Activated CD4-positive, alpha-beta T cell treated with anti-CD3 and anti-CD28 coated beads, Interleukin-2, amount 10 ng/mL, durations not matched to agents 7 days and 5 days (primary cell): Measurements from ENCODE around the gene SUN5. TPM values are rescaled to one million over a fixed set of nuclear protein-coding genes. Genes with fewer than 3 reads are reported as not detected.

Experiments used
- CTCF ChIA-PET: fragments of 350-600 bp; sonication (Branson Sonifier 250); formaldehyde crosslinking; loops from one replicate; lab custom pipeline; 2021; ENCODE audit warnings: antibody characterized with exemption; lab: Charles Lee
- POLR2A ChIA-PET: fragments of 350-600 bp; sonication (Branson Sonifier 250); formaldehyde crosslinking; loops from one replicate; lab custom pipeline; 2021; ENCODE audit warnings: antibody characterized with exemption; lab: Charles Lee
- DNase-seq: peaks from one replicate; pipeline ENCODE4 v3.0.0-alpha.2; 2020
- H3K27ac Mint-ChIP-seq: one replicate; pipeline ENCODE4 v1.8.0; 2021; ENCODE audit warnings: mild to moderate bottlenecking, moderate library complexity, mixed read lengths
- H3K27me3 Mint-ChIP-seq: one replicate; pipeline ENCODE4 v1.8.0; 2021; ENCODE audit warnings: mixed read lengths
- H3K36me3 Mint-ChIP-seq: one replicate; pipeline ENCODE4 v1.8.0; 2021; ENCODE audit warnings: low read depth, mixed read lengths
- H3K4me1 Mint-ChIP-seq: one replicate; pipeline ENCODE4 v1.8.0; 2021; ENCODE audit warnings: mixed read lengths
- H3K4me3 Mint-ChIP-seq: one replicate; pipeline ENCODE4 v1.8.0; 2021; ENCODE audit warnings: mild to moderate bottlenecking, moderate library complexity, mixed read lengths
- H3K9me3 Mint-ChIP-seq: one replicate; pipeline ENCODE4 v1.8.0; 2021; ENCODE audit warnings: mixed read lengths
- total RNA-seq, 2 experiments: library from RNA; stranded (reverse); gene quantifications; one replicate each; pipeline ENCODE4 v1.2.3, GENCODE V29; 2021

SUN5 gene
- total RNA-seq, 2 experiments from 2014 or later: not detected

DNA sequence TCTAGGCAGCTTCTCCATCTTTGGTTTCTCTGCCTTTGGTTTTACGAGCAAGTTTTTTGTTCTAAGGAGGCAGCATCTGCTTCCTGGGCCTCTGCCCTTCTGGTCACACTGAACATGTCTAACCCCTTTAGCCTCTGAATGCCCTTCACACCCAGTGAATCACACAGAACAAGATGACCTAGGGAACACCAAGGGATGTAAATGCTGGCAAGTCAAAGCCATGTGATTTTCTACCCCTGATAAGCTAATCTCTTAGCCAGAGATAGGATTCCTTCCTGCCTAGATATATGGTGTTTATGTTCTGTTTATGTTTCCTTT is 20.0 kb upstream of the SUN5 start:
- Mint-ChIP-seq H3K9me3 (no peaks in the 10 kb centered on the region), H3K4me3 (no peak overlapping the region), H3K36me3 (no peaks in the 10 kb centered on the region), H3K27ac (no peak overlapping the region), H3K4me1 (no peaks in the 10 kb centered on the region), H3K27me3 (no peaks in the 10 kb centered on the region)
- no peak for DNase-seq
- ChIA-PET POLR2A (no interaction called here), CTCF (interaction anchor here (1.4 kb wide), 1 partner anchor 9 kb away, joined by 4 read pairs; no protein-coding TSS in a partner anchor)

DNA sequence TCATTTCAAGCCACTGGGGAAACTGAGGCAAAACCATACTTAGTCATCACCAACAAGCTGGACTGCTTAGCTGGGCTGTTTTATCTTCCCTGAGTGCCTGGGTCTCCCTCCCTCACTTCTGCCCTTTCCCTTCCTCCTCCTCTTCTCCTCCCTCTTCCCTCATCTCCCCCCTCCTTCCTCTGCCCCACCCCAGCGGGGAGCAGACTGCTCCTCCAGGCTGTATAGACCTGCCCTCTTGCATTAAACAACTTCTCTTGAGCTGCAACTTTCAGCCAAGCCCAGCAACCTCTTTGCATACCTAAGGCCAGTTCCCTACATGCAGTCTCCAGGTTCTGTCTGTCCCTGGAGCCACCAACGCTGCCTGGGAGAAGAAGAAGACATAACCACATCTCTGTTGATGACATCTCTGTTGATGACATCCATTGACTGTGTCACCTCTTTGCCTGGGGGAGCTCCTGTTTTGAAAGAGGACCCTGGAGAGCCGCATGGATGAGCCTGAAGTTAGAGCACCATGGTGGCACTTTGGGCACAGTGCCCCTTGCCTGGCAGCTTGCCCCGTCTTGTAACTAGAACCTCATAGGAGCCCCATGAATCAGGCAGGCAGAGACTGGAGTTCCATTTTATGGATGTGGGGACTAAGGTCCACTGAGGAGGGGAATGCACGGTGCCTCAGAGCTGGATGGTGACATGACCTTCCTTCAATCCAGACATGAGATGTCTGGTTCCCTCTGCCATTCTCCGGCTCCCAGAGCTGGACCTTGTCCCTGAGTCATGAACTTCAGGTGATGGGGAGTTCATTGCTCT is 19.4 kb upstream of the SUN5 start:
- POLR2A ChIA-PET: no interaction called here
- no peak for DNase-seq
- Mint-ChIP-seq H3K36me3 (no peaks in the 10 kb centered on the region), H3K27ac (no peak overlapping the region), H3K27me3 (no peaks in the 10 kb centered on the region), H3K4me3 (no peak overlapping the region), H3K4me1 (no peaks in the 10 kb centered on the region), H3K9me3 (no peaks in the 10 kb centered on the region)
- CTCF ChIA-PET: interaction anchor here (1.4 kb wide), 1 partner anchor 9 kb away, joined by 4 read pairs; no protein-coding TSS in a partner anchor

- no peak overlapping the region for H3K27ac Mint-ChIP-seq
- H3K27me3 Mint-ChIP-seq: no peaks in the 10 kb centered on the region
- H3K4me1 Mint-ChIP-seq: no peaks in the 10 kb centered on the region
- no peak for DNase-seq
- H3K9me3 Mint-ChIP-seq: no peaks in the 10 kb centered on the region
- no peaks in the 10 kb centered on the region for H3K36me3 Mint-ChIP-seq
- H3K4me3 Mint-ChIP-seq: no peak overlapping the region
- ChIA-PET CTCF (interaction anchor here (1.4 kb wide), 1 partner anchor 10 kb away, joined by 4 read pairs; no protein-coding TSS in a partner anchor), POLR2A (no interaction called here)
Measured at GRCh38 chr20:33022694-33023438, 18.6 kb upstream of the SUN5 start.

DNA sequence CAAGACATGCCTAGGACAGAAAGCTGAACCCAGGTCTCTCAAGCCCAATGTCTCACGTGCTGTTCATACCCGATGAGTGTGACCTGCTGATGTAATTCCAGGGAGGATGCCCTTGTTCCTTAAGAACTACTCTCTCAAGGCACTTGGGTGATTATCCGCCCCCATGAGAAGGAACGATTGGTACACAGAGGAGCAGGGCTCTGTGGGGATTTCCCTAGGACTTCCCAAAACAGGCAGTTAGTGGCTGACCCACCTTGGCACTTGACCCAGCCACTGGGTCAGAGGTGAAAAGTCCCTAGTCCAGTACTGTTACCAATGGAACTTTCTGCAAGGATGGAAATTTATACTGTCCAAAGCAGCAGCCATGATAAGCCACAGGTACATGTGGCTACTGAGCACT is 18.1 kb upstream of the SUN5 start:
- Mint-ChIP-seq H3K4me1 (no peaks in the 10 kb centered on the region), H3K36me3 (no peaks in the 10 kb centered on the region), H3K27me3 (no peaks in the 10 kb centered on the region), H3K27ac (no peak overlapping the region), H3K4me3 (no peak overlapping the region), H3K9me3 (no peaks in the 10 kb centered on the region)
- POLR2A ChIA-PET: no interaction called here
- CTCF ChIA-PET: no interaction called here
- no peak for DNase-seq

- no peak for DNase-seq
- H3K27ac Mint-ChIP-seq: no peak overlapping the region
- POLR2A ChIA-PET: no interaction called here
- no peak overlapping the region for H3K4me3 Mint-ChIP-seq
- H3K27me3 Mint-ChIP-seq: no peaks in the 10 kb centered on the region
- no peaks in the 10 kb centered on the region for H3K36me3 Mint-ChIP-seq
- CTCF ChIA-PET: no interaction called here
- H3K9me3 Mint-ChIP-seq: no peaks in the 10 kb centered on the region
- no peaks in the 10 kb centered on the region for H3K4me1 Mint-ChIP-seq
Measured at GRCh38 chr20:33021879-33022278, 17.6 kb upstream of the SUN5 start.

- POLR2A ChIA-PET: no interaction called here
- Mint-ChIP-seq H3K36me3 (no peaks in the 10 kb centered on the region), H3K4me1 (no peaks in the 10 kb centered on the region), H3K27me3 (no peaks in the 10 kb centered on the region), H3K9me3 (no peaks in the 10 kb centered on the region), H3K4me3 (no peak overlapping the region), H3K27ac (no peak overlapping the region)
- DNase-seq: no peak
- CTCF ChIA-PET: interaction anchor here (0.6 kb wide), 1 partner anchor 325 kb away, joined by 3 read pairs; no protein-coding TSS in a partner anchor
Measured at GRCh38 chr20:33020278-33021161, 16.3 kb upstream of the SUN5 start.

GRCh38 chr20:33019465-33020277 is 15.4 kb upstream of the SUN5 start:
- no peaks in the 10 kb centered on the region for H3K36me3 Mint-ChIP-seq
- H3K27me3 Mint-ChIP-seq: no peaks in the 10 kb centered on the region
- H3K4me1 Mint-ChIP-seq: no peaks in the 10 kb centered on the region
- POLR2A ChIA-PET: no interaction called here
- CTCF ChIA-PET: interaction anchor here (0.6 to 1.7 kb wide), 2 partner anchors 19 to 324 kb away, joined by 3 read pairs; no protein-coding TSS in a partner anchor
- H3K27ac Mint-ChIP-seq: no peak overlapping the region
- H3K9me3 Mint-ChIP-seq: no peaks in the 10 kb centered on the region
- DNase-seq: no peak
- no peak overlapping the region for H3K4me3 Mint-ChIP-seq

DNA sequence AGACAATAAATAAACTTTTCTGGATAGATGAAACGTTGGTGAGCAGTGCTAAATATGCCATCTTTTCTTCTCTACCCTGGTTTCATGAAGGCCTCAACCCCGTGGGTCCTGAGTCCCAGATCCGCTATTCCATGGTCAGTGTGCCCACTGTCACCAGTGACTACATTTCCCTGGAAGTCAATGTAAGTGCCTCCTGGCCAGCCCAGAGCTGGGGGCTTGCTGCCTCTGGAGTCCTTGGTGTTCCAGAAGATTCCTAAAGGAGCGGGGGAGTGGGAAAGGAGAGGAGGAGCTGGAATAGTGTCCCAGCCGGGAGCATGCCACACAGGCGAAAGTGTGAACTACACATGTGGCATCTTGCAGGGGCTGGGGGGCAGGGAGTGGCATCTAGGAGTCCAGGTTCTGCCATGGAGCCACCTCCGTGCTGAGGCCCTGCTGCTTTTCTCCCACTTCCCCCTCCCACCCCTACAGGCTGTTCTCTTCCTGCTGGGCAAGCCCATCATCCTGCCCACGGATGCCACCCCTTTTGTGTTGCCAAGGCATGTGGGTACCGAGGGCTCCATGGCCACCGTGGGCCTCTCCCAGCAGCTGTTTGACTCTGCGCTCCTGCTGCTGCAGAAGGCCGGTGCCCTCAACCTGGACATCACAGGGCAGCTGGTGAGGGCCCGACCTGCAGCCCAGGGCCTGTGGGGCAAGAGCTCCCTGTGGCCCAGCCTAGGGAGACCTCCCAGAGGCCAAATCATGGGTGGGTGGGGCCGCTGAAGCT is 14.1 kb upstream of the SUN5 start:
- Mint-ChIP-seq H3K4me1 (no peaks in the 10 kb centered on the region), H3K27me3 (no peaks in the 10 kb centered on the region), H3K36me3 (no peaks in the 10 kb centered on the region), H3K9me3 (no peaks in the 10 kb centered on the region), H3K4me3 (no peak overlapping the region), H3K27ac (no peak overlapping the region)
- CTCF ChIA-PET: interaction anchor here (0.6 to 1.7 kb wide), 3 partner anchors 18 to 208 kb away, joined by 3 read pairs; no protein-coding TSS in a partner anchor
- DNase-seq: no peak
- POLR2A ChIA-PET: no interaction called here

- no peak for DNase-seq
- Mint-ChIP-seq H3K4me3 (no peak overlapping the region), H3K27ac (no peak overlapping the region), H3K27me3 (no peaks in the 10 kb centered on the region), H3K4me1 (no peaks in the 10 kb centered on the region), H3K9me3 (no peaks in the 10 kb centered on the region), H3K36me3 (no peaks in the 10 kb centered on the region)
- ChIA-PET CTCF (interaction anchor here (0.6 to 1.7 kb wide), 2 partner anchors 17 to 208 kb away, joined by 3 read pairs; no protein-coding TSS in a partner anchor), POLR2A (no interaction called here)
Measured at GRCh38 chr20:33017542-33017941, 13.3 kb upstream of the SUN5 start.

DNA sequence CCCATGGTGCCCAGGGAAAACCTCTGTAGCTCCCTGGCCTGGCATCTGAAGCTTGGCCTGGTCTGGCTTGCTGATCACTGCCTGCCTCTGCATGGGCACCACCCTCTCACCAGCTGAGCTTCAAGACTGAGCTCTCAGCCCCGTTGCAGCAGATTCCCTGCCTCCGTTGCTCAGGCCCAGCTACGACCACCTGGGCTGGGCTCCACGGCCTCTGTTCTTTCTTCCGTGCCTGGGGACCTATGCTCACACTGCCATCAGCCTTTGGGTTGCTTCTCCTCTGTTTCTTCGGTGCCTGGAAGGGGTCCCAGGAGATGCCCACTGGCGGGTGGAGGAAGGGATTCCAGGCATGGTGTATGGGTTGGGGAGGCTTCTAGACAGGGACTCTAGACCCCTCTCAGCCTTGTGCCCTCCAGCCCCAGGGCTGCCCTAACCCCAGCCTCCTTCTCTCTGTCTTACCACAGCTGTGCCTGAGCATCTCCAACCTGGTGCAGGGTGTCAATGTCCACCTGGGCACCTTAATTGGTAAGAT is 12.4 kb upstream of the SUN5 start:
- Mint-ChIP-seq H3K27ac (no peak overlapping the region), H3K4me1 (no peaks in the 10 kb centered on the region), H3K4me3 (no peak overlapping the region), H3K36me3 (no peaks in the 10 kb centered on the region), H3K27me3 (no peaks in the 10 kb centered on the region), H3K9me3 (no peaks in the 10 kb centered on the region)
- CTCF ChIA-PET: no interaction called here
- POLR2A ChIA-PET: no interaction called here
- no peak for DNase-seq
